Hepatocyte (in vitro differentiated cells): Measurements from ENCODE around the gene PARD3B.

ENCODE experiments used
- EZH2 ChIP-seq: fragments of 200-600 bp; sonication (generic); IDR thresholded peaks from 2 replicates; pipeline ENCODE4 v1.6.1; 2016; ENCODE audit warnings: antibody characterized with exemption, mild to moderate bottlenecking, borderline replicate concordance
- TF ChIP-seq, protein P1 (sequence below): fragments of 200-600 bp; sonication (generic); IDR thresholded peaks from 2 replicates; pipeline ENCODE4 v1.5.1; 2016; ENCODE audit warnings: antibody characterized with exemption, mild to moderate bottlenecking; ENCODE audit not compliant: poor library complexity

DNA sequence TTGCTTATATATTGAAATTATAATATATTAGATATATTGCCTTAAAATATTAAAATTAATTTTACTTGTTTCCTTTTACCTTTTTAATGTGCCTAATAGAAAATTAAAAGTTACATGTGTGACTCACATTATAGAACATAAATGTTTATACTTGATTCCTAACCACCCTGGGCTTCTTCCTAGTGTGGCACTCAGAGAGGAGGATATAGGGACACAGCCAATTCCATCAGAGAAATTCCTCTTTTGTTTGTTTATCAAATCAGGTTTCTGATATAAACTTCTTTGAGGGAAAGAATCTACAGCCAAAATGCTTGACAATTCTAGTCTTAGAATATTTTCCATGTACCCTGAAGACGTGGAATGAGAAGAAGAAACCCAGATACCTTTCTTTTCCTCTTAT is 788.1 kb downstream of the PARD3B start:
- no peak for TF ChIP-seq EZH2
- TF ChIP-seq, protein P1, sequence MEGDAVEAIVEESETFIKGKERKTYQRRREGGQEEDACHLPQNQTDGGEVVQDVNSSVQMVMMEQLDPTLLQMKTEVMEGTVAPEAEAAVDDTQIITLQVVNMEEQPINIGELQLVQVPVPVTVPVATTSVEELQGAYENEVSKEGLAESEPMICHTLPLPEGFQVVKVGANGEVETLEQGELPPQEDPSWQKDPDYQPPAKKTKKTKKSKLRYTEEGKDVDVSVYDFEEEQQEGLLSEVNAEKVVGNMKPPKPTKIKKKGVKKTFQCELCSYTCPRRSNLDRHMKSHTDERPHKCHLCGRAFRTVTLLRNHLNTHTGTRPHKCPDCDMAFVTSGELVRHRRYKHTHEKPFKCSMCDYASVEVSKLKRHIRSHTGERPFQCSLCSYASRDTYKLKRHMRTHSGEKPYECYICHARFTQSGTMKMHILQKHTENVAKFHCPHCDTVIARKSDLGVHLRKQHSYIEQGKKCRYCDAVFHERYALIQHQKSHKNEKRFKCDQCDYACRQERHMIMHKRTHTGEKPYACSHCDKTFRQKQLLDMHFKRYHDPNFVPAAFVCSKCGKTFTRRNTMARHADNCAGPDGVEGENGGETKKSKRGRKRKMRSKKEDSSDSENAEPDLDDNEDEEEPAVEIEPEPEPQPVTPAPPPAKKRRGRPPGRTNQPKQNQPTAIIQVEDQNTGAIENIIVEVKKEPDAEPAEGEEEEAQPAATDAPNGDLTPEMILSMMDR: no peak
